ENCODE measurements around the gene CKAP2L. TPM values are rescaled to one million over a fixed set of nuclear protein-coding genes. Genes with fewer than 3 reads are reported as not detected.
A peak's percentile ranks its signal among the peaks of the same experiment; 100 is the strongest.

Gene CKAP2L
- total and polyA plus RNA-seq, 7 donors: under 0.01 to 3.0 (median 0.54) TPM; not detected in 2

GRCh38 chr2:112794841-112795240 lies 30.4 kb upstream of the CKAP2L start:
- Histone ChIP-seq H3K4me1 (no peaks in the 10 kb centered on the region), H3K27ac (no peak overlapping the region), H3K4me3 (no peak overlapping the region), H3K36me3 (no peaks in the 10 kb centered on the region), H3K9me3 (peaks cover 0 to 2% (median 0%) of the 10 kb centered on the region in 4 donors), H3K27me3 (no peaks in the 10 kb centered on the region)
- 17 to 69% methylated on average over 3 of the region's 3 CpGs for WGBS, 2 donors
- DNase-seq: no peak
- no peak for TF ChIP-seq POLR2A (IDR thresholded peaks at IDR 0.05)
- TF ChIP-seq POLR2AphosphoS5 (IDR thresholded peaks at IDR 0.05): no peak
- no peak for TF ChIP-seq CTCF (IDR thresholded peaks at IDR 0.05)
- no peak for TF ChIP-seq EP300 (IDR thresholded peaks at IDR 0.05)
- intact Hi-C loops (cut with DNase I): no loop called here

- 69 to 81% methylated on average over 5 of the region's 5 CpGs for WGBS, 2 donors
- DNase-seq: peak; percentile 69
- no peak overlapping the region for H3K4me3 ChIP-seq
- intact Hi-C loops (cut with DNase I): no loop called here
- no peaks in the 10 kb centered on the region for H3K4me1 ChIP-seq
- H3K27ac ChIP-seq: peak overlapping the region in 1 of 4 donors; percentile 27
- no peaks in the 10 kb centered on the region for H3K9me3 ChIP-seq
- H3K27me3 ChIP-seq: no peaks in the 10 kb centered on the region
- H3K36me3 ChIP-seq: no peaks in the 10 kb centered on the region
- peak in 1 of 4 donors; percentile 31 for TF ChIP-seq POLR2AphosphoS5 (IDR thresholded peaks at IDR 0.05)
- no peak for TF ChIP-seq POLR2A (IDR thresholded peaks at IDR 0.05)
Measured at GRCh38 chr2:112794131-112794733, 29.8 kb upstream of the CKAP2L start.

- H3K4me3 ChIP-seq: no peak overlapping the region
- WGBS, 2 donors: 73 to 75% methylated on average over 3 of the region's 3 CpGs
- no peak for DNase-seq
- TF ChIP-seq POLR2AphosphoS5 (IDR thresholded peaks at IDR 0.05) (no peak), CTCF (IDR thresholded peaks at IDR 0.05) (no peak), EP300 (IDR thresholded peaks at IDR 0.05) (no peak), POLR2A (IDR thresholded peaks at IDR 0.05) (no peak)
- H3K27ac ChIP-seq: peak overlapping the region in 1 of 4 donors; percentile 27
- intact Hi-C loops (cut with DNase I): no loop called here
- no peaks in the 10 kb centered on the region for H3K4me1 ChIP-seq
- H3K9me3 ChIP-seq: no peaks in the 10 kb centered on the region
- no peaks in the 10 kb centered on the region for H3K27me3 ChIP-seq
- no peaks in the 10 kb centered on the region for H3K36me3 ChIP-seq
Measured at GRCh38 chr2:112793449-112793978, 29.1 kb upstream of the CKAP2L start.

GRCh38 chr2:112792419-112792818 lies 28.0 kb upstream of the CKAP2L start:
- Histone ChIP-seq H3K4me3 (no peak overlapping the region), H3K36me3 (no peaks in the 10 kb centered on the region), H3K9me3 (no peaks in the 10 kb centered on the region), H3K27ac (no peak overlapping the region), H3K27me3 (no peaks in the 10 kb centered on the region), H3K4me1 (no peaks in the 10 kb centered on the region)
- no peak for DNase-seq
- intact Hi-C loops (cut with DNase I): no loop called here
- 89 to 90% methylated on average over 5 of the region's 5 CpGs for WGBS, 2 donors
- TF ChIP-seq EP300 (IDR thresholded peaks at IDR 0.05) (no peak), CTCF (IDR thresholded peaks at IDR 0.05) (no peak), POLR2A (IDR thresholded peaks at IDR 0.05) (no peak), POLR2AphosphoS5 (IDR thresholded peaks at IDR 0.05) (no peak)

- WGBS, 2 donors: 99 to 100% methylated on average over 3 of the region's 3 CpGs
- H3K36me3 ChIP-seq: no peaks in the 10 kb centered on the region
- TF ChIP-seq POLR2A (IDR thresholded peaks at IDR 0.05): no peak
- TF ChIP-seq CTCF (IDR thresholded peaks at IDR 0.05): no peak
- TF ChIP-seq POLR2AphosphoS5 (IDR thresholded peaks at IDR 0.05): no peak
- TF ChIP-seq EP300 (IDR thresholded peaks at IDR 0.05): no peak
- no peak overlapping the region for H3K27ac ChIP-seq
- H3K4me1 ChIP-seq: no peaks in the 10 kb centered on the region
- no peaks in the 10 kb centered on the region for H3K27me3 ChIP-seq
- H3K4me3 ChIP-seq: no peak overlapping the region
- H3K9me3 ChIP-seq: no peaks in the 10 kb centered on the region
- no peak for DNase-seq
- intact Hi-C loops (cut with DNase I): no loop called here
Measured at GRCh38 chr2:112791693-112792230, 27.4 kb upstream of the CKAP2L start.

Measured in sigmoid colon (tissue), 7 donors.